ENCODE data around the gene NTM.

NTM gene

GRCh38 chr11:131560287-131560686 is 189.9 kb downstream of the NTM start:
- TF ChIP-seq CTCF (conservative IDR thresholded peaks at IDR 0.05) = no peak
- H3K27ac ChIP-seq = no peak overlapping the region

- H3K27ac ChIP-seq = no peak overlapping the region
- no peak for TF ChIP-seq CTCF (conservative IDR thresholded peaks at IDR 0.05)
These were observed 191.1 kb downstream of the NTM start for GRCh38 chr11:131561501-131561900.

GRCh38 chr11:131561972-131562371 is 191.6 kb downstream of the NTM start:
- H3K27ac ChIP-seq = no peak overlapping the region
- no peak for TF ChIP-seq CTCF (conservative IDR thresholded peaks at IDR 0.05)

GRCh38 chr11:131568318-131568717 is 197.9 kb downstream of the NTM start:
- no peak for TF ChIP-seq CTCF (conservative IDR thresholded peaks at IDR 0.05)
- no peak overlapping the region for H3K27ac ChIP-seq

- no peak for TF ChIP-seq CTCF (conservative IDR thresholded peaks at IDR 0.05)
- no peak overlapping the region for H3K27ac ChIP-seq
These were observed 201.2 kb downstream of the NTM start for GRCh38 chr11:131571571-131571970.

- TF ChIP-seq CTCF (conservative IDR thresholded peaks at IDR 0.05) = no peak
- no peak overlapping the region for H3K27ac ChIP-seq
These were observed 202.0 kb downstream of the NTM start for GRCh38 chr11:131572423-131572822.

- peak; percentile 70 for TF ChIP-seq CTCF (conservative IDR thresholded peaks at IDR 0.05)
These were observed 209.5 kb downstream of the NTM start for GRCh38 chr11:131579932-131580387.

GRCh38 chr11:131580476-131580875 is 210.1 kb downstream of the NTM start:
- H3K27ac ChIP-seq = no peak overlapping the region
- no peak for TF ChIP-seq CTCF (conservative IDR thresholded peaks at IDR 0.05)

More at GRCh38 chr11:131579932-131580387, 209.5 kb downstream of the NTM start:
- no peak overlapping the region for H3K27ac ChIP-seq

Data from VCaP (cell line).